ENCODE measurements around the gene SNAPC5.
"Not testable (repeated sequence)": the region's sequence is repeated elsewhere in the genome, so short reads cannot be mapped to it uniquely, and the experiment has no call there.

The SNAPC5 gene

GRCh38 chr15:66491846-66492245 lies 5.7 kb downstream of the SNAPC5 start:
- no peak for DNase-seq (ENCODE audit: low spot score)

GRCh38 chr15:66489179-66489791 lies 8.3 kb downstream of the SNAPC5 start:
- no peak for DNase-seq (ENCODE audit: low spot score)

- no peak for DNase-seq (ENCODE audit: low spot score)
Observed at GRCh38 chr15:66488525-66488924, 9.0 kb downstream of the SNAPC5 start.

- no peak for DNase-seq (ENCODE audit: low spot score)
Observed at GRCh38 chr15:66486887-66487286, 10.7 kb downstream of the SNAPC5 start.

- DNase-seq (ENCODE audit: low spot score) = no peak
Observed at GRCh38 chr15:66484539-66485112, 12.9 kb downstream of the SNAPC5 start.

GRCh38 chr15:66483131-66483566 lies 14.4 kb downstream of the SNAPC5 start:
- DNase-seq (ENCODE audit: low spot score) = no peak

GRCh38 chr15:66482539-66482938 lies 15.0 kb downstream of the SNAPC5 start:
- no peak for DNase-seq (ENCODE audit: low spot score)

- no peak for DNase-seq (ENCODE audit: low spot score)
Observed at GRCh38 chr15:66481107-66481856, 16.3 kb downstream of the SNAPC5 start.

GRCh38 chr15:66480267-66480666 lies 17.3 kb downstream of the SNAPC5 start:
- DNase-seq (ENCODE audit: low spot score) = no peak

GRCh38 chr15:66477011-66477410 lies 20.6 kb downstream of the SNAPC5 start:
- no peak for DNase-seq (ENCODE audit: low spot score)

- no peak for DNase-seq (ENCODE audit: low spot score)
Observed at GRCh38 chr15:66476535-66476934, 21.0 kb downstream of the SNAPC5 start.

- no peak for DNase-seq (ENCODE audit: low spot score)
Observed at GRCh38 chr15:66474963-66475362, 22.6 kb downstream of the SNAPC5 start.

- DNase-seq (ENCODE audit: low spot score) = no peak
Observed at GRCh38 chr15:66474135-66474534, 23.4 kb downstream of the SNAPC5 start.

- DNase-seq (ENCODE audit: low spot score) = no peak
Observed at GRCh38 chr15:66472176-66472999, 25.2 kb downstream of the SNAPC5 start.

- not testable (repeated sequence) for DNase-seq (ENCODE audit: low spot score)
Observed at GRCh38 chr15:66470825-66471224, 26.7 kb downstream of the SNAPC5 start.

GRCh38 chr15:66467162-66468040 lies 30.2 kb downstream of the SNAPC5 start:
- DNase-seq (ENCODE audit: low spot score) = not testable (repeated sequence)

GRCh38 chr15:66465294-66465693 lies 32.3 kb downstream of the SNAPC5 start:
- DNase-seq (ENCODE audit: low spot score) = not testable (repeated sequence)

GRCh38 chr15:66462627-66463026 lies 34.9 kb downstream of the SNAPC5 start:
- no peak for DNase-seq (ENCODE audit: low spot score)

- no peak for DNase-seq (ENCODE audit: low spot score)
Observed at GRCh38 chr15:66461917-66462316, 35.6 kb downstream of the SNAPC5 start.

GRCh38 chr15:66461294-66461693 lies 36.3 kb downstream of the SNAPC5 start:
- DNase-seq (ENCODE audit: low spot score) = not testable (repeated sequence)
